ENCODE data around the gene ABTB1.
A peak's percentile ranks its signal among the peaks of the same experiment; 100 is the strongest.

ABTB1 gene

GRCh38 chr3:127684871-127685707, 12.3 kb downstream of the ABTB1 start:
- H3K4me3 ChIP-seq (ENCODE audit: low read depth, low read length), result no peak overlapping the region
- TF ChIP-seq, protein P1, sequence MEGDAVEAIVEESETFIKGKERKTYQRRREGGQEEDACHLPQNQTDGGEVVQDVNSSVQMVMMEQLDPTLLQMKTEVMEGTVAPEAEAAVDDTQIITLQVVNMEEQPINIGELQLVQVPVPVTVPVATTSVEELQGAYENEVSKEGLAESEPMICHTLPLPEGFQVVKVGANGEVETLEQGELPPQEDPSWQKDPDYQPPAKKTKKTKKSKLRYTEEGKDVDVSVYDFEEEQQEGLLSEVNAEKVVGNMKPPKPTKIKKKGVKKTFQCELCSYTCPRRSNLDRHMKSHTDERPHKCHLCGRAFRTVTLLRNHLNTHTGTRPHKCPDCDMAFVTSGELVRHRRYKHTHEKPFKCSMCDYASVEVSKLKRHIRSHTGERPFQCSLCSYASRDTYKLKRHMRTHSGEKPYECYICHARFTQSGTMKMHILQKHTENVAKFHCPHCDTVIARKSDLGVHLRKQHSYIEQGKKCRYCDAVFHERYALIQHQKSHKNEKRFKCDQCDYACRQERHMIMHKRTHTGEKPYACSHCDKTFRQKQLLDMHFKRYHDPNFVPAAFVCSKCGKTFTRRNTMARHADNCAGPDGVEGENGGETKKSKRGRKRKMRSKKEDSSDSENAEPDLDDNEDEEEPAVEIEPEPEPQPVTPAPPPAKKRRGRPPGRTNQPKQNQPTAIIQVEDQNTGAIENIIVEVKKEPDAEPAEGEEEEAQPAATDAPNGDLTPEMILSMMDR (IDR thresholded peaks at IDR 0.05; ENCODE audit: low read depth, low read length), result no peak
- no peaks in the 10 kb centered on the region for H3K27me3 ChIP-seq
- DNase-seq, result peak; percentile 3
- no peaks in the 10 kb centered on the region for H3K36me3 ChIP-seq
- no peaks in the 10 kb centered on the region for H3K4me1 ChIP-seq
- H3K9me3 ChIP-seq, result no peaks in the 10 kb centered on the region

- H3K4me3 ChIP-seq (ENCODE audit: low read depth, low read length), result no peak overlapping the region
- H3K27me3 ChIP-seq, result no peaks in the 10 kb centered on the region
- H3K9me3 ChIP-seq, result no peaks in the 10 kb centered on the region
- no peaks in the 10 kb centered on the region for H3K4me1 ChIP-seq
- H3K36me3 ChIP-seq, result no peaks in the 10 kb centered on the region
- TF ChIP-seq, protein P1 (IDR thresholded peaks at IDR 0.05; ENCODE audit: low read depth, low read length), result no peak
- DNase-seq, result no peak
Measured at GRCh38 chr3:127685708-127686511, 13.2 kb downstream of the ABTB1 start.

GRCh38 chr3:127686512-127686894, 13.8 kb downstream of the ABTB1 start:
- TF ChIP-seq, protein P1 (IDR thresholded peaks at IDR 0.05; ENCODE audit: low read depth, low read length), result no peak
- H3K4me3 ChIP-seq (ENCODE audit: low read depth, low read length), result no peak overlapping the region
- H3K36me3 ChIP-seq, result no peaks in the 10 kb centered on the region
- H3K9me3 ChIP-seq, result no peaks in the 10 kb centered on the region
- H3K4me1 ChIP-seq, result no peaks in the 10 kb centered on the region
- no peaks in the 10 kb centered on the region for H3K27me3 ChIP-seq
- no peak for DNase-seq

DNA sequence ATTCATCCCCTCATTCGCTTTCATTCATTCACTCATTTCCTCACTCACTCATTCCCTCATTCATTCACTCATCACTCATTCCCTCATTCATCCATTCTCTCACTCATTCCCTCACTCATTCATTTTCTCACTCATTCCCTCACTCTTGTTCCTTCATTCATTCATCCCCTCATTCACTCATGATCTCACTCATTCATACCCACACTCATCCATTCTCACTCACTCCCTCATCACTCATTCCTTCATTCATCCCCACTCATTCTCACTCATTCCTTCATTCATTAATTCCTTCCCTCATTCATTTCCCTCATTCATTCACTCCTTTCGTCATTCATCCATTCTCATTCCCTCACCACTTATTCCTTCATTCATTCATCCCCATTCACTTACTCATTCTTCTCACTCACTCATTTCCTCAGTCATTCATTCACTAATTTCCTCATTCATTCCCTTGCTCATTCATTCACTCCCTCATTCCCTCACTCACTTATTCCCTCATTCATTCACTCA, 14.5 kb downstream of the ABTB1 start:
- DNase-seq, result no peak
- Histone ChIP-seq H3K27me3 (no peaks in the 10 kb centered on the region), H3K4me1 (no peaks in the 10 kb centered on the region)

DNA sequence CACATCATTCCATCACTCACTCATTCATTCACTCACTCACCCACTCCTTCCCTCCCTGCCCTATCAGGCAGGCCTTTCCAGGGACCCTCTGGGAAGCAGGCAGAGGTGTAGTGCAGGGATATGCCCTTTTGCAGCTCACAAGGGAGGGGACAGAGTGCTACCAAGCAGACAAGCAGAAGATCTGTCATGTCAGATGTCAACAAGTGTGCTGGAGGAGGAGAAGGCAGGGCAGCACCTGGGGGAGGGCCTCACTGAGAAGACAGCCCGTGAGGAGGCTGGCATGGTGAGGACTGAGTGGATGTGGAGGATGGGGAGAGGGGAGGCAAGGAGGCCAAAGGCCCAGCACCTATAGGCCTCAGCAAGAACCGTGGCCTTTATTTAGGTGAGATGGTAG, 15.3 kb downstream of the ABTB1 start:
- Histone ChIP-seq H3K4me1 (no peaks in the 10 kb centered on the region), H3K4me3 (ENCODE audit: low read depth, low read length) (no peak overlapping the region), H3K36me3 (no peaks in the 10 kb centered on the region), H3K27me3 (no peaks in the 10 kb centered on the region), H3K9me3 (no peaks in the 10 kb centered on the region)
- DNase-seq, result no peak
- TF ChIP-seq, protein P1 (IDR thresholded peaks at IDR 0.05; ENCODE audit: low read depth, low read length), result no peak

More for the DNA sequence above, 14.5 kb downstream of the ABTB1 start:
- TF ChIP-seq, protein P1 (IDR thresholded peaks at IDR 0.05; ENCODE audit: low read depth, low read length), result no peak
- H3K4me3 ChIP-seq (ENCODE audit: low read depth, low read length), result no peak overlapping the region
- H3K9me3 ChIP-seq, result no peaks in the 10 kb centered on the region
- H3K36me3 ChIP-seq, result no peaks in the 10 kb centered on the region
